GM21528 (cell line): ENCODE data around the gene PDE4D.

Experiments used
- ATAC-seq: cut with Tn5 transposase; IDR thresholded peaks from one replicate; pipeline ENCODE4 v1.9.1; 2021; ENCODE audit warnings: mild to moderate bottlenecking, moderate library complexity; ENCODE audit not compliant: unreplicated experiment, low FRiP score

The PDE4D gene

GRCh38 chr5:59140133-59140532, 753.4 kb downstream of the PDE4D start:
- no peak for ATAC-seq

DNA sequence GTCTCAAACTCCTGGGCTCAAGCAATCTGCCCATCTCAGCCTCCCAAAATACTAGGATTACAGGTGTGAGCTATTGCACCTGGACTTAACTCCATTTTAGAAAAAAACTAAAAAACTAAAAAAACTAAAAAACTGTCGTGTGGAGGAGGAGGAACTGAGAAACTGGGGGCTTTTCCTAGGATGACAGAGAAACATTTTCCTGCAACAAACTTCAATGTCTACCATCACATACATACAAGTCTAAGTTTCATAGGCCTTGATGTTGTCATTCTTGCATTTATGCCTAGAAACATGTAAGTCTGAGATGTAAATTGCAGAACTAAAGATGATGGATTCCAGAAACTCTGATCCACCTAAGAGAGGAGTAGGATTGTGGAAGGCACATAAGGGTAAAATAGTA, 753.8 kb downstream of the PDE4D start:
- ATAC-seq = no peak

GRCh38 chr5:59138509-59138908, 755.0 kb downstream of the PDE4D start:
- ATAC-seq = no peak

DNA sequence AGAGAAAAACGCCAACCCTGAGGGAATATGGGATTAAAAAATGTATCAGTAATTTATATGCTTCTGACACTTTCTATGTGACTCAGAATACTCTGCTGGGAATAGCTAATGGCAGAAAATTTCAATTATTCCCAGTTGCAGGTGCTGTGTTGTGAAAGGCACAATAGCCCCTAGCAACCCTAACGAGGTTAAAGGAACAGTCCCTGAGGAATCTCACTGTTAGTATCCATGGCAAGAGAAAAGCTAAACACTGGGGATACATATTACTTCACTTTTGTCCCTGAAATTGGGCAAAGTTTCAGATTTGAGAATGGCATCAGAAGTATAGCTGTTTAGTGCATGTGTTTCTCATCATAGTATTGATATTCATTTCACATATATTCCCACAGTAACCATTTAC, 755.7 kb downstream of the PDE4D start:
- no peak for ATAC-seq

GRCh38 chr5:59136549-59136948, 757.0 kb downstream of the PDE4D start:
- ATAC-seq = no peak

GRCh38 chr5:59134471-59135163, 758.9 kb downstream of the PDE4D start:
- no peak for ATAC-seq

- ATAC-seq = no peak
These were observed 759.7 kb downstream of the PDE4D start for GRCh38 chr5:59133764-59134261.

GRCh38 chr5:59132131-59132530, 761.4 kb downstream of the PDE4D start:
- ATAC-seq = no peak

DNA sequence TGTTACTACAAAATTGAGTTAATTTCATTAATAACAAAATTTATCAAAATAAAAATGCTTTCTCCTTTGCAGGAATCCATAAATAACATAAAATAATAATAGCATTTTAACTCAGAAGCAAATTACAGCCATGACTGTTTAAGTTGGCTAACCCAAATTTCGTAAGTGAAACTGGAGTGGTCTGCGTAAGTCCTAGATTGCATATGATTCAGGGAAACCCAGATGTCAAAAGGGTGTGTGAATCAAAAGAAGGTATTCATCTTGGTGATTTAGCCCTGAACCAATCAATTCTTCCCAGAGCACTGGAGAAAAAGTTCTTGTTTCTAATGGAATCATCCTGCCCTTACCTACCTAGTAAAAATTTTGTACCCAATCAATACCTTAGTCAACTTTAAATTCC, 763.1 kb downstream of the PDE4D start:
- no peak for ATAC-seq

- ATAC-seq = no peak
These were observed 764.8 kb downstream of the PDE4D start for GRCh38 chr5:59128646-59129290.

GRCh38 chr5:59126708-59127573, 766.6 kb downstream of the PDE4D start:
- no peak for ATAC-seq

DNA sequence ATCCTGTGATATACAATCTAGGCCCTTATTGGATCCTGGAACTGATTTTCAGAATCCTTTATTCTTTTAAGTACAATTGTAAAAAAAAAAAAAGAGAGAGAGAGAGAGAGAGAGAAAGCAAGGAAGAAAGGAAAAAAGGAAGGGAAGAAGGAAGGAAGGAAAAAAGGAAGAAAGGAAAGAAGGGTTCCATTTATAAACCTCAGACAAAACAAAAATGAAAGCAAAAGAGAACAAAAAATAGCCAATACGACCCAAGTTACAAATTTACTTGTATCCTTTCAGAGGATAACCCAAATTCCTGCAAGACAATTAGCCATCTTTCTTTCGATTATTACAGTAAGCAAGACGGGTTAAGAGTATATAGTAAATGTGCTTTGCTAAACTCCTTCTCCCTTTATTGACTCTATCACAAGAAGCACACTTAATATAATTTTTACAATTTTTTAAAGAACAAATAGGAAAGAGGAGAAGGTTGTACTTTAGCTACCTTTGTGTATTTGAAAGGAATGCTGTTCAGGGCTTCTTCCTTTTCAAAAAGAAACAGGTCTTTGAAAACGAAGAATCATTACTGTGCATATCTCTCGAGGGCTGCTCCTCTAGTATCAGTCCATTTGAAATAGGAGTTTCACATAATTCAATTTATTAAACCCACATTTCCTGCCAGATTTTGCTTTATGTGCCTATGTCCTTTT, 767.4 kb downstream of the PDE4D start:
- ATAC-seq = no peak

- no peak for ATAC-seq
These were observed 768.2 kb downstream of the PDE4D start for GRCh38 chr5:59125011-59125961.

DNA sequence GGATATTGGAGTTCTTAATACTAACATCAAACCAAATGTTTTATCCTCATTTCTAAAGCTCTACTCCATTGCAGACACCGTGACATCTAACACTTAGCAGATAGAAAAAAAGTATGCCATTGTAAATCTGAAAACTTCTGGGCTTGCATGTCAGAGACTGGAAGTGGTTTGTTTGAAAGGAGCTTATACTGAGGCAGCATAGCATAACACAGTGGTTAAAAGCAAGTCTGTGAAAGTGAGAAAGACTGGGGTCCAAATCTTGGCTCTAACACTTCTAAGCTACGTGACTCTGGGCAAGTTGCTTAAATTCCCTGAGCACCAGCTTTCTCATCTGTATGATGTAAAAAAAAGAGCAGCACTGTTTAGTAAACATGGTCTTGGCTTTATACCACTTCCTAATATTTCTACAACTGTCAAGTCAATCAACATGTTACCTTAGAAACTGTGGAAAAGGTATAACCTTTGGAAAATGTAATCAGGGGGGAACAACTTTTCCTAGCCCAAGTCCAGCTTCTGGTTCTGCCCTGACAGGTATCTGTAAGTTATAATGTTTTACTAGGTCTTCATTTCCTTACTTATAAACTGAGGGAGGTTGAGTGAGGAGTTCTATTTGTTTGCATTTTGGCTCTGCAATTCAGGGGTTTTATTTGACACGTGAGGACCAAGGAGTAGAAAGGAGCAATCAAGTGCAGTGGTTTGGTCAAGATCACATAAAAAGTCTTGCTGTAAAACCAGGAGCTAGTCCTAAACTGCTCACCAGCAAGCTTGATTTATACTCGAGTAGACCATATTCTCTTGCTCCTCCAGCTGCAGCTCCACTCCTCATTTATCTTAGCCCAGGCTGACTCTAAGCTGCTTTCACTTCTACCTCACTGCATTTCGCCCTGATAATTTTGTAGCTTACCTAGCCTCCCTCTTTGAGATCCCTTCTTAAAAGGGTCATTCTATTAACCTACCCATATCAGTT, 769.6 kb downstream of the PDE4D start:
- no peak for ATAC-seq

- ATAC-seq = no peak
These were observed 774.0 kb downstream of the PDE4D start for GRCh38 chr5:59119480-59119879.

DNA sequence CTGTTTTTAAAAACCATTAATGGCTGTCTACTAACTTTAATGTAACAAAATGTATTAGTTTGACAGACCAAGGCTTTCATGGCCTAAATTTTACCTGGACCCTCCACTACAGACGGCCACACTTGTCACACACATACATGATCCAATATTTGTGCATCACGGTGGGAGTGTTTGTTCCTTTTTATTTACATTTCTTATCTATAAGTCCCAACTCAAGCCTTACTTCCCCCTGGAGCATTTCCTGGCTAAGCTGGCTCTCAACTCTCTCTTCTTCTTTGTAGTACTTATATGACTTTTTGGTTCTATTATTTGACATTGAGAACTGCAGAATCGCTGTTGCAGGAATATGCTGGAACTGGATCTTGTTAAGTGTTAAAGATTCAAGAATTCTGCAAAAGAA, 776.2 kb downstream of the PDE4D start:
- ATAC-seq = no peak

GRCh38 chr5:59116231-59116865, 777.2 kb downstream of the PDE4D start:
- ATAC-seq = no peak

GRCh38 chr5:59115345-59115744, 778.2 kb downstream of the PDE4D start:
- ATAC-seq = no peak
